HEK293 (cell line): ENCODE data around the gene PRMT6.
"Not testable (repeated sequence)": the region's sequence is repeated elsewhere in the genome, so short reads cannot be mapped to it uniquely, and the experiment has no call there.

Source experiments
- CTCF ChIA-PET: fragments of 350-600 bp; formaldehyde crosslinking; extraction: SDS; loops from one replicate; lab custom pipeline; 2021; ENCODE audit warnings: antibody characterized with exemption; lab: Yijun Ruan, JAX
- POLR2A ChIA-PET: fragments of 300-600 bp; formaldehyde crosslinking; extraction: SDS; loops from one replicate; lab custom pipeline; 2020; ENCODE audit warnings: antibody characterized with exemption, inconsistent platforms; lab: Yijun Ruan, JAX
- H3K27ac ChIP-seq: fragments of 200-500 bp; sonication (Bioruptor generic); 2 replicates; pipeline ENCODE4 v1.5.1; 2014; ENCODE audit warnings: low read depth, low read length, control low read depth, inconsistent platforms; ENCODE audit errors: extremely low read depth
- H3K36me3 ChIP-seq, 2 experiments: fragments of 200-500 bp in 1 of 2; sonication (Bioruptor generic) in 1 of 2; 1 replicate in 1 of 2; 2 replicates in 1 of 2; pipeline ENCODE4 v1.5.1; 2014 to 2017; ENCODE audit warnings: inconsistent platforms in 2 of 2, low read length in 2 of 2; ENCODE audit not compliant: control insufficient read depth in 2 of 2, insufficient read depth in 1 of 2
- H3K4me1 ChIP-seq: fragments of 200-500 bp; sonication (Bioruptor generic); 2 replicates; pipeline ENCODE4 v1.5.1; 2014; ENCODE audit warnings: mild to moderate bottlenecking, low read length, inconsistent platforms; ENCODE audit not compliant: control insufficient read depth, insufficient read depth
- H3K4me3 ChIP-seq: 2 replicates; pipeline ENCODE4 v1.5.1; 2011; ENCODE audit warnings: low read depth, mild to moderate bottlenecking, control low read depth, low read length, moderate library complexity
- H3K9me3 ChIP-seq: fragments of 200-500 bp; sonication (Bioruptor generic); 2 replicates; pipeline ENCODE4 v1.5.1; 2014; ENCODE audit warnings: low read depth, low read length, inconsistent platforms; ENCODE audit not compliant: control insufficient read depth, insufficient read depth
- FEZF1 ChIP-seq: fragments of 450-650 bp; formaldehyde crosslinking; IDR thresholded peaks from 2 replicates; pipeline ENCODE4 v1.5.1; 2016; ENCODE audit warnings: missing biosample characterization, missing genetic modification characterization
- KLF1 ChIP-seq: fragments of 450-650 bp; formaldehyde crosslinking; IDR thresholded peaks from 2 replicates; pipeline ENCODE4 v1.5.1; 2016; ENCODE audit warnings: missing biosample characterization, missing genetic modification characterization
- KLF7 ChIP-seq: fragments of 450-650 bp; formaldehyde crosslinking; IDR thresholded peaks from 2 replicates; pipeline ENCODE4 v1.5.1; 2016; ENCODE audit warnings: missing biosample characterization, missing genetic modification characterization, borderline replicate concordance
- MZF1 ChIP-seq: fragments of 450-650 bp; formaldehyde crosslinking; IDR thresholded peaks from 2 replicates; pipeline ENCODE4 v1.5.1; 2017; ENCODE audit warnings: missing biosample characterization, missing genetic modification characterization, borderline replicate concordance
- ZNF202 ChIP-seq: fragments of 450-650 bp; formaldehyde crosslinking; IDR thresholded peaks from 2 replicates; pipeline ENCODE4 v1.5.1; 2016; ENCODE audit warnings: missing biosample characterization, missing genetic modification characterization, borderline replicate concordance
- ZNF214 ChIP-seq: fragments of 450-650 bp; formaldehyde crosslinking; IDR thresholded peaks from 2 replicates; pipeline ENCODE4 v1.5.1; 2017; ENCODE audit warnings: missing biosample characterization, mild to moderate bottlenecking, missing genetic modification characterization, borderline replicate concordance
- ZNF274 ChIP-seq, 2 experiments: fragments of 200-500 bp in 1 of 2; fragments of 450-650 bp in 1 of 2; sonication (Bioruptor generic) in 1 of 2; formaldehyde crosslinking in 1 of 2; IDR thresholded peaks; 2 replicates each; pipeline versions ENCODE4 v1.5.1 to v1.6.1; 2014 to 2016; ENCODE audit warnings: borderline replicate concordance in 1 of 2, inconsistent platforms in 1 of 2, low read length in 1 of 2, missing biosample characterization in 1 of 2, missing genetic modification characterization in 1 of 2
- ZNF362 ChIP-seq: fragments of 450-650 bp; formaldehyde crosslinking; IDR thresholded peaks from 2 replicates; pipeline ENCODE4 v1.5.1; 2016; ENCODE audit warnings: missing biosample characterization, missing genetic modification characterization
- ZNF416 ChIP-seq: fragments of 450-650 bp; formaldehyde crosslinking; IDR thresholded peaks from 2 replicates; pipeline ENCODE4 v1.5.1; 2016; ENCODE audit warnings: missing biosample characterization, missing genetic modification characterization
- ZNF433 ChIP-seq: fragments of 450-650 bp; formaldehyde crosslinking; IDR thresholded peaks from 2 replicates; pipeline ENCODE4 v1.5.1; 2016; ENCODE audit warnings: missing biosample characterization, missing genetic modification characterization, low read depth
- ZNF473 ChIP-seq: fragments of 450-650 bp; formaldehyde crosslinking; IDR thresholded peaks from 2 replicates; pipeline ENCODE4 v1.5.1; 2017; ENCODE audit warnings: missing biosample characterization, missing genetic modification characterization
- ZNF701 ChIP-seq: fragments of 450-650 bp; formaldehyde crosslinking; IDR thresholded peaks from 2 replicates; pipeline ENCODE4 v1.5.1; 2016; ENCODE audit warnings: missing biosample characterization, missing genetic modification characterization
- ZNF707 ChIP-seq: fragments of 450-650 bp; formaldehyde crosslinking; IDR thresholded peaks from 2 replicates; pipeline ENCODE4 v1.5.1; 2016; ENCODE audit warnings: missing biosample characterization, missing genetic modification characterization
- ZNF792 ChIP-seq: fragments of 450-650 bp; formaldehyde crosslinking; IDR thresholded peaks from 2 replicates; pipeline ENCODE4 v1.5.1; 2016; ENCODE audit warnings: missing biosample characterization, missing genetic modification characterization
- ZSCAN18 ChIP-seq: fragments of 450-650 bp; formaldehyde crosslinking; IDR thresholded peaks from 2 replicates; pipeline ENCODE4 v1.5.1; 2016; ENCODE audit warnings: missing biosample characterization, missing genetic modification characterization
- ZXDB ChIP-seq: fragments of 450-650 bp; formaldehyde crosslinking; IDR thresholded peaks from 2 replicates; pipeline ENCODE4 v1.5.1; 2016; ENCODE audit warnings: missing biosample characterization, missing genetic modification characterization
- TF ChIP-seq, protein P1 (sequence below): fragments of 450-650 bp; formaldehyde crosslinking; IDR thresholded peaks from 2 replicates; pipeline ENCODE4 v1.5.1; 2016; ENCODE audit warnings: missing biosample characterization, missing genetic modification characterization, borderline replicate concordance
- TF ChIP-seq, protein P2 (sequence below): fragments of 450-650 bp; formaldehyde crosslinking; IDR thresholded peaks from 2 replicates; pipeline ENCODE4 v1.5.1; 2016; ENCODE audit warnings: missing biosample characterization, missing genetic modification characterization
- TF ChIP-seq, protein P3 (sequence below): fragments of 450-650 bp; formaldehyde crosslinking; IDR thresholded peaks from 2 replicates; pipeline ENCODE4 v1.5.1; 2016; ENCODE audit warnings: missing biosample characterization, missing genetic modification characterization

Gene PRMT6

DNA sequence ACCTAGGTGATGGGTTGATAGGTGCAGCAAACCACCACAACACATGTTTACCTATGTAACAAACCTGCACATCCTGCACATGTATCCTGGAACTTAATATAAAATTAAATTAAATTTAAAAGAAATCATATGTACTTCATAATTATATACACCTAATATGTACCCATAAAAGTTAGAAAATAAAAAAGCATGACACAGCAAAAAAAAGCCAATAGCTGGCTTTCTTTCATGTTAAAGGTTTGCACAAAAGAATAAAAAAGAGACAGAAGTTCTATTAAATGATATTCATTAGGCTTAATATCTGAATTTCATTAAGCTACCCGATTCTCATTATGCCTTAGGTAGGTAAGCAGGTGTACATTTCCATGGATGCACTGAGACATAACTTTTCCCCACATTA lies 5.2 kb upstream of the PRMT6 start:
- Histone ChIP-seq H3K4me3 (no peak overlapping the region), H3K27ac (no peak overlapping the region), H3K9me3 (no peaks in the 10 kb centered on the region), H3K36me3 (no peaks in the 10 kb centered on the region), H3K4me1 (no peaks in the 10 kb centered on the region)
- TF ChIP-seq FEZF1 (tag by site-specific recombination) (no peak), ZNF433 (tag by site-specific recombination) (no peak), ZXDB (tag by site-specific recombination) (no peak), ZNF707 (tag by site-specific recombination) (no peak), MZF1 (tag by site-specific recombination) (no peak), ZNF214 (no peak), ZSCAN18 (tag by site-specific recombination) (no peak), ZNF362 (tag by site-specific recombination) (no peak), ZNF473 (no peak), KLF7 (tag by site-specific recombination) (no peak), KLF1 (tag by site-specific recombination) (no peak), ZNF416 (no peak), ZNF274 (IDR thresholded peaks at IDR 0.05; ENCODE audit: low read length) (no peak), ZNF274 (tag by site-specific recombination; IDR thresholded peaks at IDR 0.05; ENCODE audit: borderline replicate concordance) (no peak)
- TF ChIP-seq, protein P1, sequence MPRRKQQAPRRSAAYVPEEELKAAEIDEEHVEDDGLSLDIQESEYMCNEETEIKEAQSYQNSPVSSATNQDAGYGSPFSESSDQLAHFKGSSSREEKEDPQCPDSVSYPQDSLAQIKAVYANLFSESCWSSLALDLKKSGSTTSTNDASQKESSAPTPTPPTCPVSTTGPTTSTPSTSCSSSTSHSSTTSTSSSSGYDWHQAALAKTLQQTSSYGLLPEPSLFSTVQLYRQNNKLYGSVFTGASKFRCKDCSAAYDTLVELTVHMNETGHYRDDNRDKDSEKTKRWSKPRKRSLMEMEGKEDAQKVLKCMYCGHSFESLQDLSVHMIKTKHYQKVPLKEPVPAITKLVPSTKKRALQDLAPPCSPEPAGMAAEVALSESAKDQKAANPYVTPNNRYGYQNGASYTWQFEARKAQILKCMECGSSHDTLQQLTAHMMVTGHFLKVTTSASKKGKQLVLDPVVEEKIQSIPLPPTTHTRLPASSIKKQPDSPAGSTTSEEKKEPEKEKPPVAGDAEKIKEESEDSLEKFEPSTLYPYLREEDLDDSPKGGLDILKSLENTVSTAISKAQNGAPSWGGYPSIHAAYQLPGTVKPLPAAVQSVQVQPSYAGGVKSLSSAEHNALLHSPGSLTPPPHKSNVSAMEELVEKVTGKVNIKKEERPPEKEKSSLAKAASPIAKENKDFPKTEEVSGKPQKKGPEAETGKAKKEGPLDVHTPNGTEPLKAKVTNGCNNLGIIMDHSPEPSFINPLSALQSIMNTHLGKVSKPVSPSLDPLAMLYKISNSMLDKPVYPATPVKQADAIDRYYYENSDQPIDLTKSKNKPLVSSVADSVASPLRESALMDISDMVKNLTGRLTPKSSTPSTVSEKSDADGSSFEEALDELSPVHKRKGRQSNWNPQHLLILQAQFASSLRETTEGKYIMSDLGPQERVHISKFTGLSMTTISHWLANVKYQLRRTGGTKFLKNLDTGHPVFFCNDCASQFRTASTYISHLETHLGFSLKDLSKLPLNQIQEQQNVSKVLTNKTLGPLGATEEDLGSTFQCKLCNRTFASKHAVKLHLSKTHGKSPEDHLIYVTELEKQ (tag by site-specific recombination) = no peak
- TF ChIP-seq, protein P2, sequence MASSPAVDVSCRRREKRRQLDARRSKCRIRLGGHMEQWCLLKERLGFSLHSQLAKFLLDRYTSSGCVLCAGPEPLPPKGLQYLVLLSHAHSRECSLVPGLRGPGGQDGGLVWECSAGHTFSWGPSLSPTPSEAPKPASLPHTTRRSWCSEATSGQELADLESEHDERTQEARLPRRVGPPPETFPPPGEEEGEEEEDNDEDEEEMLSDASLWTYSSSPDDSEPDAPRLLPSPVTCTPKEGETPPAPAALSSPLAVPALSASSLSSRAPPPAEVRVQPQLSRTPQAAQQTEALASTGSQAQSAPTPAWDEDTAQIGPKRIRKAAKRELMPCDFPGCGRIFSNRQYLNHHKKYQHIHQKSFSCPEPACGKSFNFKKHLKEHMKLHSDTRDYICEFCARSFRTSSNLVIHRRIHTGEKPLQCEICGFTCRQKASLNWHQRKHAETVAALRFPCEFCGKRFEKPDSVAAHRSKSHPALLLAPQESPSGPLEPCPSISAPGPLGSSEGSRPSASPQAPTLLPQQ (tag by site-specific recombination) = no peak
- ChIA-PET CTCF (no interaction called here), POLR2A (no interaction called here)

DNA sequence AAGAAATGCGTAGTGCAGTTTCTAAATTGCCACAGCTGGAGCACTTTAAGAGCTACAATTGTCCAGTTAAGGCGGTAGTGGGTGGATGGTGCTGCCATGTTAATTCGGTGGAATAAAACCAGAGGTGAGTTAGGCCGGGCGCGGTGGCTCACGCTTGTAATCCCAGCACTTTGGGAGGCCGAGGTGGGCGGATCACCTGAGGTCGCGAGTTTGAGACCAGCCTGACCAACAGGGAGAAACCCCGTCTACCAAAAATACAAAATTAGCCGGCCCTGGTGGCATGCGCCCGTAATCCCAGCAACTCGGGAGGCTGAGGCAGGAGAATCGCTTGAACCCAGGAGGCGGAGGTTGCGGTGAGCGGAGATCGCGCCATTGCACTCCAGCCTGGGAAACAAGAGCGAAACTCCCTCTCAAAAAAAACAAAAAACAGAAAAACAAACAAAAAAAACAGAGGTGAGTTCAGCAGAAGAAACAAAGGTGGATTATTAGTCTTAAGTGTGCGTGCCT lies 502 bp upstream of the PRMT6 start:
- peak overlapping the region; percentile 72 for H3K4me3 ChIP-seq
- H3K9me3 ChIP-seq, H3K27ac ChIP-seq: not testable (repeated sequence)
- CTCF ChIA-PET = interaction anchor here (0.7 to 1.4 kb wide), 2 partner anchors 86 to 1870 kb away, joined by 3 read pairs; no protein-coding TSS in a partner anchor
- TF ChIP-seq, protein P3, sequence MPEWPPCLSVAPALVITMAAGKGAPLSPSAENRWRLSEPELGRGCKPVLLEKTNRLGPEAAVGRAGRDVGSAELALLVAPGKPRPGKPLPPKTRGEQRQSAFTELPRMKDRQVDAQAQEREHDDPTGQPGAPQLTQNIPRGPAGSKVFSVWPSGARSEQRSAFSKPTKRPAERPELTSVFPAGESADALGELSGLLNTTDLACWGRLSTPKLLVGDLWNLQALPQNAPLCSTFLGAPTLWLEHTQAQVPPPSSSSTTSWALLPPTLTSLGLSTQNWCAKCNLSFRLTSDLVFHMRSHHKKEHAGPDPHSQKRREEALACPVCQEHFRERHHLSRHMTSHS (tag by site-specific recombination) = peak; percentile 21; the same call in 1 of the 2 replicates
- peak; percentile 79 for TF ChIP-seq ZNF202
- 0 out of 2 replicates have a peak, but pooled peaks have one; percentile 18 for TF ChIP-seq ZNF792
- 0 out of 2 replicates have a peak, but pooled peaks have one; percentile 51 for TF ChIP-seq ZNF701
- TF ChIP-seq, all 188 proteins: peak for 4; not testable (repeated sequence) for 184
- H3K4me1 ChIP-seq = not testable (repeated sequence)
- POLR2A ChIA-PET = interaction anchor here (1.3 kb wide), 1 partner anchor 85 kb away, joined by 3 read pairs; the partner anchor contains the start of gene NTNG1
- H3K36me3 ChIP-seq = peaks cover 0 to 16% of the 10 kb centered on the region in 2 experiments; a peak in 1 of 3 replicates
